GM12878 (cell line): Measurements from ENCODE around the gene MAST1. TPM values are rescaled to one million over a fixed set of nuclear protein-coding genes. Genes with fewer than 3 reads are reported as not detected.

ENCODE experiments used
- MTA2 ChIP-seq: fragments of 450-650 bp; IDR thresholded peaks from 2 replicates; pipeline ENCODE4 v1.6.1; 2016; ENCODE audit warnings: low read depth, mild to moderate bottlenecking, moderate library complexity
- MXI1 ChIP-seq: fragments of 150-350 bp; IDR thresholded peaks from 2 replicates; pipeline ENCODE4 v1.6.1; 2011; ENCODE audit warnings: low read depth, mild to moderate bottlenecking, inconsistent platforms, low read length, improper control_type of control experiment
- PKNOX1 ChIP-seq: fragments of 450-650 bp; IDR thresholded peaks from 2 replicates; pipeline ENCODE4 v1.6.1; 2016; ENCODE audit warnings: mild to moderate bottlenecking
- REST ChIP-seq: IDR thresholded peaks from 2 replicates; pipeline ENCODE4 v1.6.1; 2012; ENCODE audit warnings: mild to moderate bottlenecking, low read depth, low read length
- SP1 ChIP-seq: IDR thresholded peaks from one replicate; pipeline ENCODE4 v1.6.1; 2011; ENCODE audit warnings: low read depth, low read length
- SUZ12 ChIP-seq: fragments of 200-600 bp; sonication (generic); IDR thresholded peaks from one replicate; pipeline ENCODE4 v1.6.1; 2018; ENCODE audit warnings: antibody characterized with exemption, mild to moderate bottlenecking; ENCODE audit not compliant: unreplicated experiment
- ZBTB33 ChIP-seq: fragments of 450-650 bp; IDR thresholded peaks from 2 replicates; pipeline ENCODE4 v1.6.1; 2017; ENCODE audit warnings: mild to moderate bottlenecking
- ZSCAN29 ChIP-seq: fragments of 450-650 bp; IDR thresholded peaks from 2 replicates; pipeline ENCODE4 v1.6.1; 2017; ENCODE audit warnings: mild to moderate bottlenecking, moderate library complexity
- polyA plus RNA-seq, 11 experiments: library from polyadenylated mRNA; depleted of rRNA in 4 of 11; unstranded in 6 of 11; stranded (reverse) in 5 of 11; fragments of >200 nt; fragmentation: Nextera tagmentation in 4 of 11; fragmentation: Illumina TruSeq in 1 of 11; extraction: Ambion mirVana in 4 of 11; extraction: Trizol in 1 of 11; gene quantifications; 1 replicate in 1 of 11; 2 replicates in 10 of 11; pipeline versions ENCODE4 v1.2.1 to v1.2.3, GENCODE V29; 2011 to 2016; ENCODE audit warnings: inconsistent platforms in 2 of 11, missing spikeins in 2 of 11, low read depth in 1 of 11
- total RNA-seq, 4 experiments: library from RNA; depleted of rRNA in 3 of 4; stranded (reverse); fragments of >200 nt in 3 of 4; fragmentation: Illumina TruSeq in 1 of 4; extraction: Trizol in 1 of 4; gene quantifications; 2 replicates each; pipeline versions ENCODE4 v1.2.1 to v1.2.3, GENCODE V29; 2013 to 2021

MAST1 gene
- total and polyA plus RNA-seq, 10 of the 15 experiments (the other 5 are each of a cell fraction or from before 2014, with no cell fraction given) = 0.08 to 0.79 (median 0.44) TPM; not detected in 1

DNA sequence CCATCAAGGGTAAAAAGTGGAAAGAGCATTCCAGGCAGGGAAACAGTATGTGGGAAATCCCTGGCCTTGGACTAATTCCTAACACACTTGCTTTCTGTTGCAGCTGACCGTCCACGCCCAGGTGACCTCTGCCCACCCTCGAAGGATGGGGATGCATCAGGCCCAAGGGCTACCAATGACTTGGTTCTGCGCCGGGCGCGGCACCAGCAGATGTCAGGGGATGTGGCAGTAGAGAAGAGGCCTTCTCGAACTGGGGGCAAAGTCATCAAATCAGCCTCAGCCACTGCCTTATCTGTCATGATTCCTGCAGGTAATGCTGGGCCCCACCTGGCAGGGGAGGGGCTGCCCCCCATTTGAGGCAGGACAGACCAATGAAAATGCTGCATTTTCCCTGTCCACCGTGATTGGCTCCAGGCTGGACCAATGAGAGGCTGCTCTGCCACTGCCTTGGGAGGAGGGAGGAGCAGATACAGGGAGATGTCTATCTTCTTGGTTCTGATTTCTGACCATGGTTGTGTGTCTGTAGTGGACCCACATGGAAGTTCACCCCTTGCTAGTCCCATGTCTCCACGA lies 30.3 kb downstream of the MAST1 start (continued):
- TF ChIP-seq MXI1 (no peak), PKNOX1 (peak; percentile 92), MTA2 (no peak), ZBTB33 (no peak), SP1 (peak; percentile 64), SUZ12 (no peak), REST (no peak), ZSCAN29 (no peak)
